Neural crest cell (in vitro differentiated cells): ENCODE results near the gene ITIH3. TPM values are rescaled to one million over a fixed set of nuclear protein-coding genes. Genes with fewer than 3 reads are reported as not detected.

Source experiments
- DNase-seq: peaks from one replicate; pipeline ENCODE4 v3.0.0; 2021; ENCODE audit warnings: low read depth, mixed read lengths, low spot score
- H3K27ac Mint-ChIP-seq: one replicate; pipeline ENCODE4 v1.8.0; 2021; ENCODE audit warnings: mild to moderate bottlenecking, mixed read lengths; ENCODE audit not compliant: unreplicated experiment
- H3K27me3 Mint-ChIP-seq: 2 replicates; pipeline ENCODE4 v1.8.0; 2021; ENCODE audit warnings: low read depth, mild to moderate bottlenecking, mixed read lengths
- H3K36me3 Mint-ChIP-seq: 2 replicates; pipeline ENCODE4 v1.8.0; 2021; ENCODE audit warnings: low read depth, mild to moderate bottlenecking, mixed read lengths
- H3K4me1 Mint-ChIP-seq: 2 replicates; pipeline ENCODE4 v1.8.0; 2021; ENCODE audit warnings: mixed read lengths
- H3K4me3 Mint-ChIP-seq: one replicate; pipeline ENCODE4 v1.8.0; 2021; ENCODE audit warnings: mild to moderate bottlenecking, mixed read lengths
- H3K9me3 Mint-ChIP-seq: 2 replicates; pipeline ENCODE4 v1.8.0; 2021; ENCODE audit warnings: mixed read lengths
- total RNA-seq: library from RNA; stranded (reverse); gene quantifications from 2 replicates; pipeline ENCODE4 v1.2.1, GENCODE V29; 2021
- TF ChIP-seq, protein P1 (sequence below): fragments of 200-600 bp; sonication (generic); conservative IDR thresholded peaks from 2 replicates; pipeline ENCODE4 v1.5.0; 2021; ENCODE audit warnings: antibody characterized with exemption, mild to moderate bottlenecking

Gene ITIH3
- total RNA-seq, 1 donor from 2014 or later = not detected

DNA sequence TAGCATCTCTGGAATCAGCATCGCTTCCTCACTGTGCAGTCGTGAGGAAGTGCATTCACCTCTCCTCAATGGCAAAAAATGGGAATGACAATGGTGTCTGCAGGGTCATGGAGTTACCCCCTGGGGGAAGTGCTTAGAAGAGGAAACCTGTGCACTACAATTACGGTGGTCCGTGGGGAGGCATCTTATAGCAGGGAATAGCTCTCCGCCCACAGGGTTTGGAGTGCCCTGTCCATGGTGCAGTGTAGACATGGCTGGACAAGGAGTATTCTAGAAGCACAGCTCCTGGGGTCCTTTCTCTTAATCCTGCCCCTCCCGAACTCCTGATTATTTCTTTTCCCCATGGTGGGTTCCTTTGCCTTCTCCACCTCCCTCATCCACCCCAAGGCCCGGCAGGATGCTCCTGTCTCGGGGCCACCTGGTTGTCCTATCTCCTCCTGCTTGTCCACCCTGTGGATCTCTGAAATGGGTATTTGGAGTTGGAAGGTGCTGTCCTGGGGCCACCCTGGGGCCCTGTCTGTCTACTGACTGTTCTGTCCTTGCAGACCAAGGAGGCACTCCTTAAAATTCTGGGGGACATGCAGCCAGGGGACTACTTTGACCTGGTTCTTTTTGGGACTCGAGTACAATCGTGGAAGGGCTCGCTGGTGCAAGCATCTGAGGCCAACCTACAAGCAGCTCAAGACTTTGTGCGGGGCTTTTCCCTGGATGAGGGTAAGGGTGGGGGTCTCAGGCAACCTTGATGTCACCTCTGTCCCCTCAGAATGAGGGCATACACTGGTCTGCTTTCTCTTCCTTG is 12.0 kb upstream of the ITIH3 start:
- Mint-ChIP-seq H3K27ac (no peak overlapping the region), H3K4me1 (no peaks in the 10 kb centered on the region), H3K4me3 (no peak overlapping the region), H3K36me3 (no peaks in the 10 kb centered on the region), H3K27me3 (peaks cover 17% of the 10 kb centered on the region), H3K9me3 (no peaks in the 10 kb centered on the region)
- no peak for DNase-seq
- TF ChIP-seq, protein P1, sequence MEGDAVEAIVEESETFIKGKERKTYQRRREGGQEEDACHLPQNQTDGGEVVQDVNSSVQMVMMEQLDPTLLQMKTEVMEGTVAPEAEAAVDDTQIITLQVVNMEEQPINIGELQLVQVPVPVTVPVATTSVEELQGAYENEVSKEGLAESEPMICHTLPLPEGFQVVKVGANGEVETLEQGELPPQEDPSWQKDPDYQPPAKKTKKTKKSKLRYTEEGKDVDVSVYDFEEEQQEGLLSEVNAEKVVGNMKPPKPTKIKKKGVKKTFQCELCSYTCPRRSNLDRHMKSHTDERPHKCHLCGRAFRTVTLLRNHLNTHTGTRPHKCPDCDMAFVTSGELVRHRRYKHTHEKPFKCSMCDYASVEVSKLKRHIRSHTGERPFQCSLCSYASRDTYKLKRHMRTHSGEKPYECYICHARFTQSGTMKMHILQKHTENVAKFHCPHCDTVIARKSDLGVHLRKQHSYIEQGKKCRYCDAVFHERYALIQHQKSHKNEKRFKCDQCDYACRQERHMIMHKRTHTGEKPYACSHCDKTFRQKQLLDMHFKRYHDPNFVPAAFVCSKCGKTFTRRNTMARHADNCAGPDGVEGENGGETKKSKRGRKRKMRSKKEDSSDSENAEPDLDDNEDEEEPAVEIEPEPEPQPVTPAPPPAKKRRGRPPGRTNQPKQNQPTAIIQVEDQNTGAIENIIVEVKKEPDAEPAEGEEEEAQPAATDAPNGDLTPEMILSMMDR = no peak

DNA sequence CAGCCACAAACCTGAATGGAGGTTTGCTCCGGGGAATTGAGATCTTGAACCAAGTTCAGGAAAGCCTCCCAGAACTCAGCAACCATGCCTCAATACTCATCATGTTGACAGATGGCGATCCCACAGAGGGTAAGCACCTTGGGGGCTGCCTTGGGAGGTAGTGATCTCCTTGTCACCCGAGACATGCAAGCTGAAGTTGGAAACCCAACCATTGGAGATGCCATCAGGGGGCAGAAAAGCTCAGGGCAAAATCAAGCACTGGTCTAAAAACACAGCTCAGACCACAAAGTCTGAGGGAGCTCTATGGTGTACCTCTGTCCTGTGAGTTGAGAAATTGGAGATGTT is 11.4 kb upstream of the ITIH3 start:
- Mint-ChIP-seq H3K9me3 (no peaks in the 10 kb centered on the region), H3K27me3 (peaks cover 17% of the 10 kb centered on the region), H3K36me3 (no peaks in the 10 kb centered on the region), H3K4me1 (no peaks in the 10 kb centered on the region), H3K4me3 (no peak overlapping the region), H3K27ac (no peak overlapping the region)
- no peak for DNase-seq
- TF ChIP-seq, protein P1 = no peak

DNA sequence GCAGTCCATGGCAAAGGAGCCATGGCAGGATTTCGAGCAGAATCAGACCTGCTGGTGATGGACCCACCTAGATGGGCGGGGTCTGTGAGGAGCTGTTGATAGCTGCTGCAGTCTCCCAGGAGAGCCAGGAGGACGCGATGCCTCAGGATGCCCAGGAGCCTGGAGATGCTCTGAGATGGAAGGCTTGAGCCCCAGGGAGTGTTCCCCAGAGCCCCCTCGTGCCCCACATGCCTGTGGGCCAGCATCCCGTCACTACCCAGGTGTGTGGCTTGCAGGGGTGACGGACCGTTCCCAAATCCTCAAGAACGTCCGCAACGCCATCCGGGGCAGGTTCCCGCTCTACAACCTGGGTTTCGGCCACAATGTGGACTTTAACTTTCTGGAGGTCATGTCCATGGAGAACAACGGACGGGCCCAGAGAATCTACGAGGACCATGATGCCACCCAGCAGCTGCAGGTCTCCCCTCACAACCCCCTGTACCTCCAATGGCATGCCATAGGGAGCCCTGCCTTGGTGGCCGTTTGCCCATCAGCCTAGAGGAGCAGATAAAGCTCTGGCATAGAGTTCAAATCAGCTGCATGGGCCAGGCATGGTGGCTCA is 10.5 kb upstream of the ITIH3 start:
- H3K36me3 Mint-ChIP-seq = no peaks in the 10 kb centered on the region
- TF ChIP-seq, protein P1 = no peak
- H3K27ac Mint-ChIP-seq = no peak overlapping the region
- peaks cover 17% of the 10 kb centered on the region for H3K27me3 Mint-ChIP-seq
- DNase-seq = no peak
- peaks cover 4% of the 10 kb centered on the region for H3K4me1 Mint-ChIP-seq
- H3K4me3 Mint-ChIP-seq = no peak overlapping the region
- no peaks in the 10 kb centered on the region for H3K9me3 Mint-ChIP-seq

DNA sequence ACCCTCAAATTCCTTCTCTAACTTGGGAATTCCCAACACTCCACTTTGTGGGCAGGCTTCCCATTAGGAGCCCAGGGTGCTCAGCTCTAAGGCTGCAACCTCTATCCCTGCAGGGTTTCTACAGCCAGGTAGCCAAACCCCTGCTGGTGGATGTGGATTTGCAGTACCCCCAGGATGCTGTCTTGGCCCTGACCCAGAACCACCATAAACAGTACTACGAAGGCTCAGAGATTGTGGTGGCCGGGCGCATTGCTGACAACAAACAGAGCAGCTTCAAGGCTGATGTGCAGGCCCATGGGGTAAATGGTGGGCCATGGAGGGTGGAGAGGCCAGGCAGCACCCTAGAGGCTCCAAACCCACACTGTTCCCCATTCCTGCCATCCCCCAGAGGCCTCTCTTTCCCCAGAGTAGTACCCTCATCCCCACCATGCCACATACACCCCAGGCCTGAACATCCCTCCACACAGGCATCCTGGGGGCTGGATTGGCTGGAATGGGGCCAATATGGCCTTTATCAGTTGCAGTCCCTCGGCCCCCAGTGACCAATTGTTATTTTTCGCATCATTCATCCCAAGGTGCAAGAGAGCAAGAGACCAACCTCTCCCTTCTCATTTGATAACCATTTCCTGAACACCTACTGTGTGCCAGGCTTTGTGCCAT is 9.5 kb upstream of the ITIH3 start:
- H3K4me3 Mint-ChIP-seq = no peak overlapping the region
- no peaks in the 10 kb centered on the region for H3K36me3 Mint-ChIP-seq
- no peak for DNase-seq
- H3K4me1 Mint-ChIP-seq = peaks cover 7% of the 10 kb centered on the region
- TF ChIP-seq, protein P1 = no peak
- no peaks in the 10 kb centered on the region for H3K9me3 Mint-ChIP-seq
- H3K27ac Mint-ChIP-seq = no peak overlapping the region
- H3K27me3 Mint-ChIP-seq = peaks cover 17% of the 10 kb centered on the region

DNA sequence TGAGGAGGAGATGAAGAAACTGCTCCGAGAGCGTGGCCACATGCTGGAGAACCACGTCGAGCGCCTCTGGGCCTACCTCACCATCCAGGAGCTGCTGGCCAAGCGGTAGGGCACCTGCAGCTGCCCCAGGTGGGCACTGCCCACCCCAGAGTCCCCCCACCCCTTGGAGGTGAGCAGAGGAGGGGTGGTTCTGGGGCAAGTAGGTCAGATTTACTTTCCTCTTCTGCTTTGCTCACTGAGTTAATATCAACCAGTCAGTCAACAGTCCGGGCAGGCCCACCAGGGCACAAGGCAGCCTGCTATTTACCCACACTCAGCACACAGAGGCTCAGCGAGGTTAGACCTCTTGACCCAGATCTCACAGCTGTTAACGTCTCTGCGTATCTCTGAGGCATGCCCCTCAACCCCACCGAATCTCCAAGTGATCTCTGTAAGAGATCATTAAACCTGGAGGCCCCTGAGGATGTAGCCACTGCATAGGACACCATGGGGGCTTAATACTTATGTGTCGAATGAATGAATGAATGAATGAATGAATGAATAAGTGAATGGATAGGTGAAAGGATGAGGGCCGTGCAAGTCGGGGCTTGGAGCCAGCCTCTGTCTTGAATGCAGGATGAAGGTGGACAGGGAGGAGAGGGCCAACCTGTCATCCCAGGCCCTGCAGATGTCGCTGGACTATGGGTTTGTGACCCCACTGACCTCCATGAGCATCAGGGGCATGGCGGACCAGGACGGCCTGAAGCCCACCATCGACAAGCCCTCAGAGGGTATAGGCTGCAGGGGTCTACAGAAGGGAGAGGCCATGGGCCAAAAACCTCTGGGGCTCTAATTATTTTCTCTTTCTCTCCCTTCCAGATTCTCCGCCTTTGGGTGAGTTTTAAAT is 8.0 kb upstream of the ITIH3 start:
- Mint-ChIP-seq H3K9me3 (no peaks in the 10 kb centered on the region), H3K36me3 (no peaks in the 10 kb centered on the region), H3K4me3 (no peak overlapping the region), H3K4me1 (peaks cover 7% of the 10 kb centered on the region), H3K27ac (no peak overlapping the region), H3K27me3 (peaks cover 11% of the 10 kb centered on the region)
- TF ChIP-seq, protein P1 = no peak
- DNase-seq = no peak
